DOHH2 (cell line): ENCODE measurements around the gene CCDC28B.

Source experiments
- H3F3A ChIP-seq: fragments of 200-600 bp; sonication (generic), shearing (Covaris generic); 2 replicates; pipeline ENCODE4 v1.6.0; 2016; ENCODE audit warnings: antibody characterized with exemption, mild to moderate bottlenecking; ENCODE audit not compliant: control insufficient read depth, insufficient read depth
- H3K27ac ChIP-seq: fragments of 200-600 bp; sonication (generic); 2 replicates; pipeline ENCODE4 v1.5.1; 2014; ENCODE audit warnings: low read depth, mild to moderate bottlenecking, low read length, moderate library complexity
- H3K27me3 ChIP-seq: fragments of 200-600 bp; sonication (generic); 2 replicates; pipeline ENCODE4 v1.6.1; 2014; ENCODE audit warnings: mild to moderate bottlenecking, low read length, mixed read lengths; ENCODE audit not compliant: control insufficient read depth
- H3K36me3 ChIP-seq: fragments of 200-600 bp; sonication (generic); 2 replicates; pipeline ENCODE4 v1.6.1; 2014; ENCODE audit warnings: mild to moderate bottlenecking, low read length, moderate library complexity, mixed read lengths; ENCODE audit not compliant: control insufficient read depth
- H3K4me1 ChIP-seq: fragments of 200-600 bp; sonication (generic); 2 replicates; pipeline ENCODE4 v1.6.1; 2014; ENCODE audit warnings: mild to moderate bottlenecking, low read length, mixed read lengths; ENCODE audit not compliant: control insufficient read depth
- H3K4me2 ChIP-seq: fragments of 200-600 bp; sonication (generic); 2 replicates; pipeline ENCODE4 v1.6.0; 2014; ENCODE audit warnings: mild to moderate bottlenecking, low read length, moderate library complexity
- H3K4me3 ChIP-seq: fragments of 200-600 bp; sonication (generic); 2 replicates; pipeline ENCODE4 v1.5.1; 2014; ENCODE audit warnings: mild to moderate bottlenecking, low read length, mixed read lengths
- H3K79me2 ChIP-seq: fragments of 200-600 bp; sonication (generic); 2 replicates; pipeline ENCODE4 v1.6.1; 2014; ENCODE audit warnings: mild to moderate bottlenecking, low read length, mixed read lengths; ENCODE audit not compliant: control insufficient read depth
- H3K9me2 ChIP-seq: fragments of 200-600 bp; sonication (generic); replicated peaks from 2 replicates; pipeline ENCODE4 v1.6.1; 2014; ENCODE audit warnings: mild to moderate bottlenecking, low read length, mixed read lengths; ENCODE audit not compliant: control insufficient read depth
- H3K9me3 ChIP-seq: fragments of 200-600 bp; sonication (generic); 2 replicates; pipeline ENCODE4 v1.6.1; 2014; ENCODE audit warnings: antibody characterized with exemption, low read length, mixed read lengths; ENCODE audit not compliant: control insufficient read depth, insufficient read depth
- H4K20me1 ChIP-seq: fragments of 200-600 bp; sonication (generic); 2 replicates; pipeline ENCODE4 v1.6.0; 2014; ENCODE audit warnings: low read depth, mild to moderate bottlenecking, antibody characterized with exemption, low read length, moderate library complexity; ENCODE audit not compliant: control insufficient read depth, insufficient read depth
- EZH2phosphoT487 ChIP-seq: fragments of 200-600 bp; sonication (generic); IDR thresholded peaks from 2 replicates; pipeline ENCODE4 v1.6.1; 2017; ENCODE audit warnings: borderline replicate concordance, mild to moderate bottlenecking, antibody characterized with exemption, low read length, moderate library complexity, mixed read lengths
- TF ChIP-seq, protein P1 (sequence below): fragments of 200-600 bp; sonication (generic); IDR thresholded peaks from one replicate; pipeline ENCODE4 v1.5.1; 2014; ENCODE audit warnings: antibody characterized with exemption, mild to moderate bottlenecking, low read depth, low read length; ENCODE audit not compliant: poor library complexity, severe bottlenecking

The CCDC28B gene

DNA sequence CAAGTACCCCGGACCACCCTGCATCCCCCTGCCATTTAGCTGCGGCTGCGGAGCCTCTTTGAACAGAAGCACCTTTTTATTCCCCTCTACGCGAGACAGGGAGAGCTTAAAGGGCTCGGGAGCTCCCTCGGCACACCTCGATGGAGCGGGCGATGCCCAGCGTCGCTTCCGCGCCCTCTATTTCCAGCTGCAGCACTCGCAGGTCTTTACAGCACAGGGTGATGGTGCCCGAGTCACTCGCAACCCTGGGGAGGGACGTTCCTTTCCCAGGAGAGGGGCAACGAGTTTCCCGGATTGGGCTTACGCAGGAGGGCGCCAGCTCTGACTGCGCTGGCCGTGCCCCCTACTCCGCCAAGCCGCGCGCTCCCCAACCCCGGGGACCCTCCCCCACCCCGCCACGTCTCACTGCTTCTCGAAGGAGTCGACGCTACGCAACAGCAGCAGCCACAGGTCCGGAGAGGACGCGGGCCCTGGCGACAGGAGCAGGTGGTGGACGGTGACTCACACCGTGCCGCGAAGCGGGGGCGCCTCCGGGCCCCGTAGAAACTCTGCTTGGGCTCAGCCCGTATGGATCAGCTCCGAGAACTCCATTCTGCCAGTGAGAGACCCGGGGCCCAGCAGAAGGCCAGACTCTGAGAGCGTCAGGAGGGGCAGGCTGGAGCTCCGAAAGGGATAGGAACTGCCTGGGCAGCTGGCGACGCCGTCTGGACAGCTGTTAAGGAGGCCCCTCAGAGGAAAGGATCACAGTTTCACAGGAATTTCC, 40.8 kb downstream of the CCDC28B start:
- no peaks in the 10 kb centered on the region for H4K20me1 ChIP-seq
- no peaks in the 10 kb centered on the region for H3K9me3 ChIP-seq
- peaks cover 34% of the 10 kb centered on the region for H3K4me1 ChIP-seq
- H3K79me2 ChIP-seq = no peaks in the 10 kb centered on the region
- H3K27ac ChIP-seq = no peak overlapping the region
- H3K27me3 ChIP-seq = no peaks in the 10 kb centered on the region; the same call in 1 of the 2 replicates
- H3K4me3 ChIP-seq = peak overlapping the region; percentile 77
- H3K36me3 ChIP-seq = peaks cover under 1% of the 10 kb centered on the region; the same call in 1 of the 2 replicates
- no peak for TF ChIP-seq EZH2phosphoT487
- TF ChIP-seq, protein P1, sequence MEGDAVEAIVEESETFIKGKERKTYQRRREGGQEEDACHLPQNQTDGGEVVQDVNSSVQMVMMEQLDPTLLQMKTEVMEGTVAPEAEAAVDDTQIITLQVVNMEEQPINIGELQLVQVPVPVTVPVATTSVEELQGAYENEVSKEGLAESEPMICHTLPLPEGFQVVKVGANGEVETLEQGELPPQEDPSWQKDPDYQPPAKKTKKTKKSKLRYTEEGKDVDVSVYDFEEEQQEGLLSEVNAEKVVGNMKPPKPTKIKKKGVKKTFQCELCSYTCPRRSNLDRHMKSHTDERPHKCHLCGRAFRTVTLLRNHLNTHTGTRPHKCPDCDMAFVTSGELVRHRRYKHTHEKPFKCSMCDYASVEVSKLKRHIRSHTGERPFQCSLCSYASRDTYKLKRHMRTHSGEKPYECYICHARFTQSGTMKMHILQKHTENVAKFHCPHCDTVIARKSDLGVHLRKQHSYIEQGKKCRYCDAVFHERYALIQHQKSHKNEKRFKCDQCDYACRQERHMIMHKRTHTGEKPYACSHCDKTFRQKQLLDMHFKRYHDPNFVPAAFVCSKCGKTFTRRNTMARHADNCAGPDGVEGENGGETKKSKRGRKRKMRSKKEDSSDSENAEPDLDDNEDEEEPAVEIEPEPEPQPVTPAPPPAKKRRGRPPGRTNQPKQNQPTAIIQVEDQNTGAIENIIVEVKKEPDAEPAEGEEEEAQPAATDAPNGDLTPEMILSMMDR = peak; percentile 24
- peaks cover 9% of the 10 kb centered on the region; the same call in 1 of the 2 replicates for H3F3A ChIP-seq
- H3K4me2 ChIP-seq = peak overlapping the region; percentile 91
- no peaks in the 10 kb centered on the region for H3K9me2 ChIP-seq

GRCh38 chr1:32242341-32242851, 42.0 kb downstream of the CCDC28B start:
- 0 out of 2 replicates have a peak, but pooled peaks cover 8% of the 10 kb centered on the region for H3F3A ChIP-seq
- H3K4me1 ChIP-seq = peaks cover 46% of the 10 kb centered on the region
- H4K20me1 ChIP-seq = no peaks in the 10 kb centered on the region
- no peaks in the 10 kb centered on the region for H3K9me2 ChIP-seq
- no peaks in the 10 kb centered on the region for H3K79me2 ChIP-seq
- no peak overlapping the region for H3K27ac ChIP-seq
- no peak for TF ChIP-seq EZH2phosphoT487
- TF ChIP-seq, protein P1 = no peak
- no peaks in the 10 kb centered on the region; the same call in 1 of the 2 replicates for H3K27me3 ChIP-seq
- no peaks in the 10 kb centered on the region for H3K9me3 ChIP-seq
- no peaks in the 10 kb centered on the region for H3K36me3 ChIP-seq
- H3K4me2 ChIP-seq = no peak overlapping the region
- H3K4me3 ChIP-seq = no peak overlapping the region

DNA sequence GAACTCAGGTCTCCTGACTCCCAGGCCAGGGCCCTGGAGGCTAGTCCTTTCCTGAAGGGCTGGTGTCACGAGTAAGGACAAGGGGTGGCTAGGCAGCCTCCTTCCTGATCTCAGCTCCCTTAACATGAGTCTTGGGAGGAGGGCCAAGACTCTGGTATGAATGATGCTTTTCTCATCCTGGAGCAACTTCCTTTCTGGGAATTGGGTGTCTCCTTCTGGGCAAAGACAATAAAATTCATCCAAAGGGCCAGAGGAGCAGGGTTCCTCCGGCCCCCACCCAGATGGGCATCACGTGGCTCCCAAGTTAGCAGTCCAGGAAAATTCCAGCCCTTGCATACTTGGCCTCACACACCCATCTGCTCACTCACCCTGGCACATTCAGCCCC, 46.5 kb downstream of the CCDC28B start, which contains the start of gene FAM167B:
TSS of gene FAM167B (plus strand) at position 335 of the 386 bp plus-strand sequence. CDS start 200 bp downstream, outside the sequence.
- H3K4me3 ChIP-seq = peak within 1 kb of the TSS; percentile 46
- H3K36me3 ChIP-seq = peaks cover 6% of the 10 kb centered on the region
- no peaks in the 10 kb centered on the region for H3K9me2 ChIP-seq
- H3K79me2 ChIP-seq = peaks cover 5% of the 10 kb centered on the region
- TF ChIP-seq EZH2phosphoT487 = no peak
- TF ChIP-seq, protein P1 = no peak
- H4K20me1 ChIP-seq = no peaks in the 10 kb centered on the region
- H3K27ac ChIP-seq = peak within 1 kb of the TSS; percentile 100
- H3K27me3 ChIP-seq = no peaks in the 10 kb centered on the region
- peak within 1 kb of the TSS; percentile 89 for H3K4me2 ChIP-seq
- H3K4me1 ChIP-seq = peaks cover 70% of the 10 kb centered on the region
- H3F3A ChIP-seq = peaks cover 38% of the 10 kb centered on the region
- H3K9me3 ChIP-seq = no peaks in the 10 kb centered on the region
